NCI-H1930 (cell line): ENCODE data around the gene SNTB2.

Source experiments
- DNase-seq, 2 experiments: peaks; one replicate each; lab custom pipeline; 2025; lab: John Stamatoyannopoulos, UW

Gene SNTB2

GRCh38 chr16:69340095-69340644 is 153.2 kb downstream of the SNTB2 start:
- DNase-seq: no peak

GRCh38 chr16:69344171-69344570 is 157.2 kb downstream of the SNTB2 start:
- DNase-seq: no peak

- no peak for DNase-seq
These were observed 159.0 kb downstream of the SNTB2 start for GRCh38 chr16:69345923-69346322.

- no peak for DNase-seq
These were observed 159.7 kb downstream of the SNTB2 start for GRCh38 chr16:69346683-69347082.

DNA sequence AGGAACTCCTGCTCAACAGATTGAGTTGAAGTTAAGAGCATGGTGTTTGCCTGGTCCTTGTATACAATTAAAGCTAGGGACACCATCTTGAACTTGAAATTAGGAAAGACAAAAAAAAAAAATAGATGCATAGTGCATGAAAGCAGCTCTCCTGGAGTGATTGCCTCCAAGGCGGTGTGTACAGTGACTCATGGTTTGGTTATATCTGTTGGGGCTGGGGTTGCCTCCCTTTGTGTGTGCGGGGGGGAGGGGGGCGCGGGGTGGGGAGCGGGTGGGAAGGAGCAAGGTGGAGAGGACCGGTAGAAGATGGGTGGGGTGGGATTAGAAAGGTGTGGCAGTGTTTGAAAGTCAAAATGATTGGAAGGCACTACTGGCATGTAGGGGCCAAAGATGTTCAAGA is 161.3 kb downstream of the SNTB2 start:
- no peak for DNase-seq

DNA sequence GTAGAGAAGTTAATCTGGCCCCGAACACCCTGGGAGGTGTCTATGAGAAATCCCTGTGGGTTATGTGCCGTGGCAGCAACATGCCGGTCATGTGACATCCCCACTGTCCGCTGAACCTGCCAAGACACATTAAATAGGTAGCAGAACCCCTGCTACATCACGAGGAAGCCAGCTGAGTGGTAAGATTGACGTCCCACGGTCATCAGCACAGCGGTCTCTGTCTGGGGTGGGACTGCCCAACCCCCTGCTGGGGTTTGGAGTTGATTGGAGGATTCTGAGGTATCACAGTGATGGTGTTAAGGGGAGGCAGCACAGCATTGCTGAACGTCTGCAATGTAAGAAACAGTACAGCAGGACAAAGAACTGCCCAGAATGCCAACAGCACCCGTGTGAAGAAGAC is 162.6 kb downstream of the SNTB2 start:
- DNase-seq: no peak

DNA sequence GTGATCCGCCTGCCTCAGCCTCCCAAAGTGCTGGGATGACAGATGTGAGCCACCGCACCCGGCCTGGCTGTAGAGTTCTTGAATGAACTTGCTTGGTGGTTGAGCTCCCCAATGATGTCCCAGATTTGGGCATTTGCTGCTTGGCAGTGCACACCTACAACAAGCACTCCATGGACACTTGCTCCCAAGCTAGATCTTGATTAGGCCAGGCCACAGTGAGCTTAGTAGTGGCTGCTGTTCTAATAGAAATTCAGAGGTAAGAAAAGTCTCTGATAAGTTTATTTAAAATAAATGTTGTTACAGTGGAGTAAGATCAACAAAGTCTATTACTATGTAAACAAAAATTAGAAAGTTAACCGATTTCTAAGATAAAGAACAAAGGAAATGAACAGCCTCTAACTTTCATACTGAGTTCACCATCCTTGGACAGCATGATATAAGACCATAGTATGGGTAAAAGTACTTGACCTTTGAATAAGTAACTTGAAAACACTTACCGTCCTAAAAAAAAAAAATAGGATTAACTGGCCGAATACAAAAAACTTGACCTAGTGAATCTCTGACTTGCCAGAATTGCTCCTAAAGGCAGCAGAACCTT is 163.7 kb downstream of the SNTB2 start:
- no peak for DNase-seq

- no peak for DNase-seq
These were observed 164.5 kb downstream of the SNTB2 start, which contains the start of gene TMED6 for GRCh38 chr16:69351309-69352027. Gene TMED6 (minus strand): TSS chr16:69351786. CDS start chr16:69351753, 33 bp downstream.
